ENCODE data around the gene DDR2.

The DDR2 gene

GRCh38 chr1:162674034-162674608, 41.9 kb downstream of the DDR2 start:
- DNase-seq, result no peak

- no peak for DNase-seq
Observed at GRCh38 chr1:162676087-162676486, 43.8 kb downstream of the DDR2 start.

- DNase-seq, result no peak
Observed at GRCh38 chr1:162676750-162677149, 44.5 kb downstream of the DDR2 start.

GRCh38 chr1:162677607-162678371, 45.5 kb downstream of the DDR2 start:
- no peak for DNase-seq

- DNase-seq, result no peak
Observed at GRCh38 chr1:162678439-162678838, 46.2 kb downstream of the DDR2 start.

- no peak for DNase-seq
Observed at GRCh38 chr1:162679298-162679697, 47.0 kb downstream of the DDR2 start.

- DNase-seq, result no peak
Observed at GRCh38 chr1:162680419-162681121, 48.3 kb downstream of the DDR2 start.

- DNase-seq, result no peak
Observed at GRCh38 chr1:162681122-162681436, 48.8 kb downstream of the DDR2 start.

- no peak for DNase-seq
Observed at GRCh38 chr1:162682013-162682419, 49.8 kb downstream of the DDR2 start.

GRCh38 chr1:162687870-162688269, 55.6 kb downstream of the DDR2 start:
- no peak for DNase-seq

GRCh38 chr1:162688521-162688920, 56.3 kb downstream of the DDR2 start:
- no peak for DNase-seq

GRCh38 chr1:162688931-162689330, 56.7 kb downstream of the DDR2 start:
- DNase-seq, result no peak

GRCh38 chr1:162689745-162690671, 57.7 kb downstream of the DDR2 start:
- DNase-seq, result no peak

- DNase-seq, result no peak
Observed at GRCh38 chr1:162690672-162691434, 58.6 kb downstream of the DDR2 start.

- no peak for DNase-seq
Observed at GRCh38 chr1:162691999-162692575, 59.8 kb downstream of the DDR2 start.

GRCh38 chr1:162694911-162695310, 62.6 kb downstream of the DDR2 start:
- no peak for DNase-seq

- DNase-seq, result no peak
Observed at GRCh38 chr1:162695687-162696086, 63.4 kb downstream of the DDR2 start.

GRCh38 chr1:162696286-162696862, 64.1 kb downstream of the DDR2 start:
- DNase-seq, result peak; percentile 79 to 93

- DNase-seq, result no peak
Observed at GRCh38 chr1:162697140-162697895, 65.1 kb downstream of the DDR2 start.

GRCh38 chr1:162699366-162699765, 67.1 kb downstream of the DDR2 start:
- DNase-seq, result no peak

- DNase-seq, result no peak
Observed at GRCh38 chr1:162700131-162700530, 67.9 kb downstream of the DDR2 start.

All from NCI-H2081 (cell line).